DLD1 (cell line): ENCODE results near the gene TAPT1.
"Not testable (repeated sequence)": the region's sequence is repeated elsewhere in the genome, so short reads cannot be mapped to it uniquely, and the experiment has no call there.

ENCODE experiments used
- in situ Hi-C: cut with HindIII; loops from 2 replicates; pipeline ENCODE4 v1.10.0; 2017; ENCODE audit warnings: low sequenced_read_pairs

The TAPT1 gene

DNA sequence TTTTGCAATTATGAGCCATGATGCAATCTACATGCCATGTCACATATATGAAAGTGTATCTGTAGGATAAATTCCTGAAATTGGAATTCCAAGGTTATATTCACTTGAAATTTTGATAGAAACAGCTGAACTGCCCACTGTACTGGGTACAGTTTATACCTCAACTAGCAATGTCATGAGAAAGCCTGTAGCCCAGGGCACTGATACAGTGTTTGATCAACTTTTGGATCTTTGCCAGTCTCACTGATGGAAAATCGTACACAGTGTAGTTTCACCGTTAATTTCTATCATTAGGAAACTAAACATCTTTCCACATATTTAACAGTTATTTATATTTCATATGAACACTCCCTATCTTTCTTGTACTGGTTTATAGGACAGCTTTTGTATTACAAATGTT lies 34.2 kb downstream of the TAPT1 start:
- in situ Hi-C loops: no loop called here

DNA sequence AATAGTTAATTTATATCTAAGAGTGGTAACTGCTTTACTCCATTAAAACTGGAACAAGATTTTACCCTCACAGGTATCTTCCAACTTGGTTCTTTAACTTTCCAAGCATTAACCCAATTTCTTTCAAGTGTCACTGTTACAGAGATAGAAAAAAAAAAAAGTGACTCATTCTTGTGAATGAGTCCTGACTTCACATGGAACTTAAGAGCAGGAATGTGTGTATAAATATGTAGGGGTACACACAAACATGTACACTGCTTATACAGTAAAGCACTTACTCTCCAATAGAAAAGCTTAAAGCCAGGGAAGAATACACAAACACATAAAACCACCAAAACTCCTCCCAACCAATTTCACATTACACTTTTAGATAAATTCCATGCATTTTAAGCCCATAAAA lies 38.8 kb downstream of the TAPT1 start:
- in situ Hi-C loops: no loop called here

DNA sequence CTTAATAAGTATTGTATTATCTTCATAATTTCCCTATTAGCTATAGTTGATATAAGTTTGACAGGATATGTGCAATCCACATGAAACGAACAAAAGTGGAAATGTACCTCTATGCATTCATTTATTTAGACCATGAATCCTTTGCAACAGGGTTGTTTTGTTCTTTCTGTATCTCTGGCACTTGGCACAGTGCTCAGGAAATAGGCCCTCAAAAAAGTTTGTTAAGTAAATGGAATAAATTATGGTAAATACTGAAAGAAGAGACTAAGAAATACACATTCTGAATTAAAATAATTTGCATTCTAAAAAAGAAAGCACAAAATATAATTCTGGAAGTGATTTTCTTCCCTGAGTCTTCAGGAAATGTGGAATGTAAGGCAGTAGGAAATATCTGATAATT lies 39.3 kb downstream of the TAPT1 start:
- in situ Hi-C loops: no loop called here

DNA sequence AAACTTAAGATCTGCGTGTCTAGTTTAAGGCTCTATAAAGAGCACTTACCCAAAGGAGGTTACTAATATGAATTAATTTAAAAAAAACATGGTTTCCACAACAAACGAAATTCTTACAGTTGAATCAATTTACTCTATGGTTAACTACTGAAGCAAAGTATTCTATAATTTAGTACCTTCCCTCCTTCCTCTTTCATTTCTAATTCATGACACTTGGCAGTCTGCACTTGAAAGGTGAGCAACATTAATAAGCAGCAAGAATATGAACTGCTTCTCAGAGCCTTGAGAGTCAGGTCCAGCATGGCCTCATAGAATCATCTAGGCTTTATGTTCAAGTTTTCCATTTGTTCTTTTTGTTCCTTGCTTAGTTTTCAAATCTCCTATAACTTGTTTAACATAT lies 42.7 kb downstream of the TAPT1 start:
- in situ Hi-C loops: no loop called here

DNA sequence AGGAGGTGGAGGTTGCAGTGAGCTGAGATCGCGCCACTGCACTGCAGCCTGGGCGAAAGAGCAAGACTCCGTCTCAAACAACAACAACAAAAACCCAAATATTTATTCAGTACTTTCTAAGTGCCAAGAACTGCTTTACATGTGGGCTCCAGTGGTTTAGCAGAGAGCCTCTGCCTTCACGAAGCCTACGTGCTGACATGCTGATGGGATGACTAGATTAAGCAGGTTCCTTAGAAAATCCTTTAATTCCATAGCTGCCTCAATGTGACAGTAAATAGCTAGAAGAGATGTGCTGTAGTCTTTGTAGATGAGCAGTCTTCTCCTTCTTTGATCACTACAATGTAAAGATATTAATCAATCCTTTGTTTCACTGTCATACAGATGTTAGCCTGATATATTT lies 49.6 kb downstream of the TAPT1 start:
- in situ Hi-C loops: no loop called here

DNA sequence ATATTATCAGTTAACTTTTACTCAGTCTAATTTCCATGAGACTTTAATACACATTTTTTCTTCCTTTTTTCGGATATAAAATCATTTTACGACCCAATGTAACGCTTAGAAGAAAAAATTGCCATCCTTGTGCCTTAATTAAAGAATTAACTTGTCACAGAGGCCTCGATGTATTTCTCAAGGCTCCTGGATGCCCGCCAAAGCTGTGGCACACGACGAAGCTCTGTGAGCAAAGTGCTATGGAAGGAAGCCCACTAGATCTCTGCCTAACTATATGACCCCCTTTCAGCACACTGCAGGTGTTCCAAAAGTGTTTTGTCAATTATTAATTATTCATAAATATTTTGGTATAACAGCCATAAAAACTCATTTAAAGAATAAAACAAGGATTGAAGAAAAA lies 54.4 kb downstream of the TAPT1 start:
- in situ Hi-C loops: no loop called here

DNA sequence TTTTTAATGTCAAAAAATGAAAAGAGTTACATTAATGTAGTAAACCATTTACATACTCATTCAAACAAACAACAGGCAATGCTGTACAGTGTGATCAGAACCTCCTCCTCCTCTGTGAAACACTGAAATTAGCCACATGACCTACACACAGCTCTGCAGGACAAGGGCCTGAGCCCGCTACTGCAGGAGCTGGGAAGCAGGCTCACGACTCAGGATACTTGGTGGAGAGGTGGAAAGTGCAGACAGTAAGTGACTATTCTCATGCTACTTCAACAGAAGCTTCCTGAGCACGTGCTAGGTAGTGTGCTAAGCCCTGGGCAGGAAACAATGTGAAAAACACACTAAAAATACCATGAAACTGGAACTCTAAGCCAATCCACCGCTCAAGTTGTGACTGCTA lies 56.8 kb downstream of the TAPT1 start:
- in situ Hi-C loops: no loop called here

DNA sequence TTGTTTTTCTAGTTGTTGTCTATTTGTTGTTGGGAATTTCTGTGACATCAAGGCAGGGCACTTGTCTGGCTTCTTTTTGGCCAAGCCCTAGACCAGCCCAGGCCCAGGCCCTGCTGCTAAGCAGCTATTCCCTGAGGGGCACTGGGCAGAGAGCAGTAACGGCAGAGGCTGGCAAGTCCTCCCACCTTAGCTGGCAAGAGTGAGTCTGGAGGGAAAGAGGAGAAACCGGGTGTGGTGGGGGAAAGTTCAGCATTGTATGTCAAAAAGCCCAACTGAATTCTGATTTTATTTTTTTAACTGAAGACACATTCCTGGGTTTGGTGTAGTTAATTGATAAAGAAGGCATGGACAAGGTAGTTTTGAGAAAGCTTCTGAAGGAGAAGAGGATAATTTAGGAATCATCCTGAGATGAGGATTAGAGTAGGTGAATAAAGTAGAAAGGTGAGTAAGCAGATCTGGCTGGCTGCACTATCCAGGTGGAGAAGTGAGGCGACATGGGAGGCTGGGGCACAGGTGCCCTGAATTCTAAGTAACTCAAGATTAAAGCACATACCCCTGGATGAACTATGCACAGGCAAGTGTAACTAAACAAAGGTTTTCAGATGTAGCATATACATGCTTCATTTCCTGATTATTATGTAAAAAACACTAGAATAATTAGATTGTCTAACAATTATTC lies 57.4 kb downstream of the TAPT1 start:
- in situ Hi-C loops: no loop called here

DNA sequence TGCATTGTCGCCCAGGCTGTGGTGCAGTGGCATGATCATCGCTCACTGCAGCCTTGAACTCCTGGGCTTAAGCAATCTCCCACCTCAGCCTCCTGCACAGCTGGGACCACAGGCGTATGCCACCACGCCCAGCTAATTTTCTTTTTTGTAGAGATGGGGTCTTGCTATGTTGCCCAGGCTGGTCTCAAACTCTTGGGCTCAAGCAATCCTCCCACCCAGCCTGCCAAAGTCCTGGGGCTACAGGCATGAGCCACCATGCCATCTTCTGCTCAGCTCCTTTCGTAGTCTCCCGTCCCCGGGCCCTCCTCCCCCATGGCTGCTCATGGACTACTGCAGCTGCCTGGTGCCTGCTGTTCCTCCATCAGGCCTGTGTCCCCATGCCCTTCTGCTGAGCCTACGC lies 58.1 kb downstream of the TAPT1 start:
- in situ Hi-C loops: no loop called here

DNA sequence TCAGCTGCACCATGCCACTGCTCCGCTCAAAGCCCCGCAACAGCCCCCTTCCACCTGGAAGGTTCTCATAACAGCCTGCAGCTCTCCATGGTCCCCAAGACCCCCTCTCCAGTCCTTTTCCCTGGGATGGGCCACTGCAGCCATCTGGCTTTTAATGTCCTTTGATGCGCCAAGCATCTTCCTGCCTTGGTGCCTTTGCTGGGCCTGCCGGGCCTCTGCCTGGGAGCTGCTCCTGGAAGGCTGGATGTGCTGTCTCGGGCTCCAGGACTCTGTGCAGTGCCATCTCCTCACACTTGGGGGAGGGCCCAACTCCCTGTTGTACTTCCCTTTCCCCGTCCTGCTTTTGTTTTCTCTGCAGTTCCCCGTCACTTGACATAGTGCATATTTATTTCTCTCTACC lies 60.3 kb downstream of the TAPT1 start:
- in situ Hi-C loops: no loop called here

DNA sequence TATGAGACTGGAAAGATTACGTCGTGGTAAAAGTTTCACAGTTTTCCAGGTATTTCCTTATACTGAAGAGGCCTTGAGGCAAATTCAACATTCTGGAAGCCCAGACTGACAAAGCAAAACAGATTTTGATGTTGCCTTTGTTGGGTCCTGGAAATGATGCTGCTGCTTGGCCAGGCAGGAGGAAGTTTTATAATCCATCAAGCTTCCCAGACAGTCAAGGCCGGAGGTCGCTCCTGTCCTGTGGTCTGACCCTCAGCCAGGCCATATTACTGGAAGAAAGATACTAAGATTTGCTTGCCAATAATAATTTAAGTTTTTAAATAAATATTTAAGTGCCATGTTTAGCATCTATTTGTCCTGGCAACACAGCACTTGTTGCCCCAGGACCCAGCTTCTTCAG lies 63.4 kb downstream of the TAPT1 start:
- in situ Hi-C loops: no loop called here

DNA sequence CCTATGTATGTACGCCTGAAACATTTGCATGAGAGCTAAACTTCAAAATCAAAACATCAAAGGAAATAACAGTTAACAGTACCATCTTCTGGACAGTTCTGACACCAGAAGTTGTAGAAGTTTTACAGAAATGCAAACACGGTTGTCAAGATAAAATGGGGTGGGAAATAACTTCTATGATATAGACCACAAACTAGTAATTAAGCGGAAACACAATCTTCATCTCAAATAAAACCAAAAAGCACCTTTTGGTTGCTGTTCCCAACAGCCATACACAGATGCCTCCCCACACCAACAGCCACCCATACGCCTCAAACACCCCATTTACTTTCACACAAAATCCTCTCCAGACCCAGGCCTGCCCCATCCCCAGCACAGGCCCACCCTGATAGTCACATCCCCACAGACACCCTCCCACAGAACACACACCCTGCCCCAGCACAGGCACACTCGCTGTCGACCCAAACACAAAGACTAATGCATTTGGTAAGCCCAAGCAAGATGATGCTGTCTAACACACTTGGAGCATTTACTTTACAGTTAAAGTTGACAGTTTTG lies 64.3 kb downstream of the TAPT1 start:
- in situ Hi-C loops: no loop called here

DNA sequence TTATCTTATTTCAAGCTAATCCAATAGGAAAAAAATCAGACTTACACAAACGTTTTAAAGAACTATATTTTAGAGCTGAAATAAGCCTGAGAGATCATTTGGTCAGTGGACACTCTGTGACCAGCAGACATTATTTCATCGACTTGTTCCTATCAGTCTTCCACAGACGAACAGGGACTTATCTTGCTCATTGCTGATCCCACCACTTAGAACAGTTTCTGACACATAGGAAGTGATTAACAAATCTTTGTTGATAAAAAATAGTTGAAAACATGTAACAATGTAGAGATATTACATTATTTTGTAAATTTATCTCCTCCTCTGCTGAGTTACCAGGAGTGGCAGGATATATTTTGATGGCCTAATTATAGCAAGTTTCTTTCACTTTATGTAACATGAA lies 65.8 kb downstream of the TAPT1 start:
- in situ Hi-C loops: no loop called here

DNA sequence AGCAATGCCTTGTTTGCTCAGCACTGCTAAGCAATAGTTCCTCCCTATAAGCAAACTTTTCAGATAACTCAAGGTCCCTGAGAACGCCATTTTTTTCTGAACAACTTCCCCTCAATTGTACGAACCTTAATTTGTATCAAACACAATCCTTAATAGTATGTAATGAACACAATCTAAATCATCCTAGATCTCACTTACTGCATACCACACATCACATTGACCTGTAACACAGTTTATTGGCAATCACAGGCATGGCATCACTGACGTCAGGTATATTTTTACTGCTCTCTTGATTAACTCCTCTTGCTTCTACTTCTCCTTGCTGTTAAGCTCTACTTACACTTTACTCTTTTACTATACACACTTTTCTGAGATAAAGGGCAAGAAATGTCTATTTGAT lies 67.0 kb downstream of the TAPT1 start:
- in situ Hi-C loops: no loop called here

DNA sequence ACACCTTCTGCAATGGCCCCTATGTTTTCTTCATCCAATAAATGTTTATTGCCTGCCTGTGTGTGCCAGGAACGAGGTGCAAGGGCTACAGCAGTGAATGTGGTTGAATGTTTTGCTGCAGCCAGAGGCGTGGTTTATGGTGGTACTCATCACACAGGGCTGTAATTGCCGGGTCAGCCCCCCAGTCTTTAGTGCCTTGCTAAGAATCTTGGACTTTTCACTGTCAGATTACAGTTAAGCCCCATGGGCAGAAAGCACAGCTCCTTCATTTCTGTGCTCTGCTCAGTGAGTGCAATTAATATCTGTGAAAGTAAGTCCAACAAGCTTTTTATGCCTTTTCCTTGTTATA lies 67.8 kb downstream of the TAPT1 start:
- in situ Hi-C loops: no loop called here

DNA sequence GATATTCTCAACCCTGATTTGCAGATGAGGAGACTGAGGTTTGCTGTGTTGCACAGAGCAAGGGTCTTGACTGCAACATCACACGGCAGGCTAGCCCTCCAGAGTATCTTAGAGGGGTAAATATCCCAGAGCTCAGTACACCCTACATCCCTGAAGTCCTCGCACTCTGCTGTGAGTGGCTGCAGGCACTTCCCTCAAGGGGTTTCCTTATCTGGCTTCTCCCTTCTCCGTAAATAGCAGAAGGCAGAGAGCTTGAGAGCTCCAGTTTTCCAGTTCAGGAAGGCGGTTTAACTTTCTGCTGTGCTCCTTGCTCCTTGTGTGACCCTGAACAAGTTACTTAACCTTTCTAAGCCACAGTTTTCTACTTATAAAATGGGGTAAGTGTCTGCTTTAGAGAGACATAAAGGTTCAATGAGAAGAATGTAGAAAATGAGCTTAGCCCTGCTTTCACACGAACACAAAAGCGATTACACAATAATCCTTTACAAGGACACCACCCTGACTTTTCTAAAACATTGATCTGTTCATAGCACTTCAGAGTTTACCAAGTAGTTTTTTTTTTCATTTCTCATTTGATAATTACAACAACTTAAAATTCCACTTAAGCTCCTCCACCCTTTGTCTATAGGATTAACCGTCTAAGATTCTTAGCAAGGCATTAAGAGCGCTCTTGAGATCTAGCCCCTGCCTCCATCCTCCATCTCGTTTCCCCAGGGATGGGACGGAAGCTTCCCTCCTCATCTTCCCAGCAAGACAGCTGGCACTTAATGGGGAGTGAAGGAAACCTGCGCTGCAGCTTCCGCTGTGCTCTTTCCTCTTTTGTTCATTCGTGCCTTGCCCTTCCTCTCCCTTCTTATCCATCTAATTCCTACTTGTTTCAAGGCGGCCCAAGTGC lies 68.4 kb downstream of the TAPT1 start:
- in situ Hi-C loops: no loop called here

DNA sequence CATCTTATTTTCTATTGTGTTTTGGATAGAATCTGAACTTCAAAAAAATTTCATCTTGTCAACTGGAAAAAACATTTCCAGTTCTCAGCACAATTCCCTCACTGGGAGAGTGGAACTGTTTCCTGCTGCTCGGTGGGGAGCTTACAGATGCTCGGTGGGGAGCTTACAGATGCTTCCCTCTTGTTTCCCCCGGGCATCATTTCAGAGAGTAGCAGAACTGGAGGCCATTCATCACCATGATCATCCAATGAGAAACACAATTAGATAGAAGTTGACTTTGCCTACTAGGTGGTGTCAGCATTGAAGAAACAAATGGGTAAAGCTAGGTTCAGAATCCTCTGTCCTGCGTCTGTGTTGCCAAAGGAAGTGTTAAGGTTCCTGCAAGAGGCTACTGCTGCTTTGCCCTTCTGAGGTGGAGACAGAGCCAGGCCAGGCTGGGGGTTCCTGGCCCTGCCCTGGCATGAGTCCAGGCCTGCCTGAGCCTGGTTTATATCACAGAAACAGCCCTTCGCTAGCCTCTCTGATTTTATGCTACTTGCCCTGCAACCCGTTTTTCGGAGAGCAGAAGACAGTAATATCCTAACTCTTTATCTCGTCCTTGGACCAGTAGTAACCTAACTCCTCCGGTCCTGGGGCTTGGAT lies 70.6 kb downstream of the TAPT1 start:
- in situ Hi-C loops: no loop called here

DNA sequence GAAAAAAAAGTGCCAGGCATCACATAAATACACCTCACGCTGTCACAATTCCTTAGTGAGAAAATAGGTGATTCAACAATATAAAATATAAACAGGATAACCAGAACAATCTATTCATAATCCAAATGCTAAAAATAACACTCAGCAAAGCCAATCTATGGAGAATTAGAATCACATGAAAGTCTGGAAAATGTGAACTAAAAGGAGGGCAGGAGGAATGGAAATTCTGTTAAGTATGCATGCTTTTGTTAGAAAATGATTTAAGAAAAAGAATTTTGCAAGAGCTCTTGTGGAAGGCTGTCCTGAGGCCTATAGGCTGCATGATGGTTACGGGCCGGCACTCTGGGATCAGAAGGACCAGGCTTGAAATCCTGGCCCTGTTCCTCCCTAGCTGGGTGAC lies 71.8 kb downstream of the TAPT1 start:
- in situ Hi-C loops: no loop called here

DNA sequence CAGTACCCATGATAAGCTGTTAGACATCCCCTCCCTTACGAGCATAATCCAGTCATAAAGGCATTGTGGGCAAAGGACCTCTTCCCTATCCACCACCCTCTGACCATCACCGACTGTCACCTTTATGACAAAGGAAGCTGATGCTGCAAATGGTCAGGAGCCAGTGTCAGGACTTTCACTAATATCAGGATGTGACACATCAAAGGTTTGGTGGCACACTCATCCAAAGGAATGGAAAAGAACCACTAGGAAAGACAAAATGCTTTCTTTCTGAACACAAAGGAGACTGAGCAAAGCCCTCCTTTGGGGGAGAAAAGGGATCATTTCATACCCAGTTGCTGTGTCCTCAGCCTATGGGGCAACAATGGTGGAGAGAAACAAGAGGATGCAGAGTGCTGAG lies 75.6 kb downstream of the TAPT1 start:
- in situ Hi-C loops: no loop called here

DNA sequence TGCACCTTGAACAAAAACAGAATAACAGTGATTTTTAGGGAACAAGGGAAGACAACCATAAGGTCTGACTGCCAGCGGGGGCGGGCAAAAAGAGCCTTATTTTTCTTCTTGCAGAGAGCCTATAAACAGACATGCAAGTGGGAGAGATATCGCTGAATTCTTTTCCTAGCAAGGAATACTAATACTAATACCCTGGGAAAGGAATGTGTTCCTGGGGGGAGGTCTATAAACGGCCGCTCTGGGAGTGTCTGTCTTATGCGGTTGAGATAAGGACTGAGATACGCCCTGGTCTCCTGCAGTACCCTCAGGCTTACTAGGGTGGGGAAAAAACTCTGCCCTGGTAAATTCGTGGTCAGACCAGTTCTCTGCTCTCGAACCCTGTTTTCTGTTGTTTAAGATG lies 81.4 kb downstream of the TAPT1 start:
- in situ Hi-C loops: not testable (repeated sequence)

DNA sequence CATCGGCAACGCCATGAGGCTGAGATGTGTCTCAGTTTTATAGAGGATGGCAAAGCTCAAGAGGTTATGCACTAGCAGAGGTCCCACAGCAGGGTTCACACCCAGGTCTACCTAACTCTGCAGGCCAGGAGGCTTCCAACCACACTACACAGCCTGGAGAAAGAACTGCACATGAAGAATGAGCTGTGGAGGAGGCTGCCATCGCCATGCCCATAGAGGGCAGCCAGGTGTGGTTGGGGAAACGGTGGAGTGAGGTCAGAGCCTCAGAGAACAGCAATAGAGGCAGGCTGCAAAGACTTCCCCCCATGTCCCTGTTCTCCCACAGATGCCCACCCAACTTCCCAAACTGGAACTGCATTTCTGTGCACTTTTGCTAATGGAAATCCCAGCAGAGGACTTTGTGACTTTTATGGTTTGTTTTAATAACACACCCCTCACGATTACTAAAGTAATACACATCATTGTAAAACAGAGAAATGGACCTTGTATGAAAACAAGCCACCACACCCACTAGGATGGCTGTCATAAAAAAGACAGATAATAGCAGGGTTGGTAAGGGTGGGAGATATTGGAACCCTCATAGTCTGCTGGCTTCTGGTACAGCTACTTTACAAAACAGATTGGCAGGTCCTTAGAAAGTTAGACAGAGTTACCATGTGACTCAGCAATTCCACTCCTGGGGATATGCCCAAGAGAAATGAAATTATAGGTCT lies 83.5 kb downstream of the TAPT1 start:
- in situ Hi-C loops: no loop called here
